Prostate gland (tissue), 2 donors: ENCODE results near the gene MICAL3.
"Not testable (repeated sequence)": the region's sequence is repeated elsewhere in the genome, so short reads cannot be mapped to it uniquely, and the experiment has no call there.

Experiments used
- POLR2A ChIP-seq: fragments of 450-650 bp; IDR thresholded peaks from one replicate; pipeline ENCODE4 v1.6.1; 2016; ENCODE audit warnings: antibody characterized with exemption, mild to moderate bottlenecking
- POLR2AphosphoS5 ChIP-seq: sonication (generic); formaldehyde crosslinking; IDR thresholded peaks from one replicate; pipeline ENCODE4 v1.6.1; 2017; ENCODE audit warnings: antibody characterized with exemption
- TF ChIP-seq, protein P1 (sequence below), 4 experiments: fragments of 200-600 bp in 2 of 4; fragments of 450-650 bp in 2 of 4; sonication (generic) in 2 of 4; IDR thresholded peaks; 1 replicate in 3 of 4; 2 replicates in 1 of 4; pipeline ENCODE4 v1.5.1; 2016 to 2019; ENCODE audit warnings: antibody characterized with exemption in 4 of 4, mild to moderate bottlenecking in 2 of 4, moderate library complexity in 2 of 4

GRCh38 chr22:18040898-18041297, 16.5 kb upstream of the MICAL3 start:
- TF ChIP-seq, protein P1, sequence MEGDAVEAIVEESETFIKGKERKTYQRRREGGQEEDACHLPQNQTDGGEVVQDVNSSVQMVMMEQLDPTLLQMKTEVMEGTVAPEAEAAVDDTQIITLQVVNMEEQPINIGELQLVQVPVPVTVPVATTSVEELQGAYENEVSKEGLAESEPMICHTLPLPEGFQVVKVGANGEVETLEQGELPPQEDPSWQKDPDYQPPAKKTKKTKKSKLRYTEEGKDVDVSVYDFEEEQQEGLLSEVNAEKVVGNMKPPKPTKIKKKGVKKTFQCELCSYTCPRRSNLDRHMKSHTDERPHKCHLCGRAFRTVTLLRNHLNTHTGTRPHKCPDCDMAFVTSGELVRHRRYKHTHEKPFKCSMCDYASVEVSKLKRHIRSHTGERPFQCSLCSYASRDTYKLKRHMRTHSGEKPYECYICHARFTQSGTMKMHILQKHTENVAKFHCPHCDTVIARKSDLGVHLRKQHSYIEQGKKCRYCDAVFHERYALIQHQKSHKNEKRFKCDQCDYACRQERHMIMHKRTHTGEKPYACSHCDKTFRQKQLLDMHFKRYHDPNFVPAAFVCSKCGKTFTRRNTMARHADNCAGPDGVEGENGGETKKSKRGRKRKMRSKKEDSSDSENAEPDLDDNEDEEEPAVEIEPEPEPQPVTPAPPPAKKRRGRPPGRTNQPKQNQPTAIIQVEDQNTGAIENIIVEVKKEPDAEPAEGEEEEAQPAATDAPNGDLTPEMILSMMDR (IDR thresholded peaks at IDR 0.05): not testable (repeated sequence)
- TF ChIP-seq POLR2A, POLR2AphosphoS5: not testable (repeated sequence)
